KG1 (cell line): Measurements from ENCODE around the gene PTEN.

Source experiments
- DNase-seq: peaks from one replicate; lab custom pipeline; 2025; lab: John Stamatoyannopoulos, UW

Gene PTEN

GRCh38 chr10:87920538-87920937, 57.1 kb downstream of the PTEN start:
- DNase-seq: no peak

GRCh38 chr10:87921931-87922688, 58.7 kb downstream of the PTEN start:
- no peak for DNase-seq

- no peak for DNase-seq
These were observed 59.8 kb downstream of the PTEN start for GRCh38 chr10:87923233-87923632.

- DNase-seq: no peak
These were observed 62.1 kb downstream of the PTEN start for GRCh38 chr10:87925570-87925969.

- no peak for DNase-seq
These were observed 63.7 kb downstream of the PTEN start for GRCh38 chr10:87927091-87927490.

GRCh38 chr10:87928996-87929395, 65.6 kb downstream of the PTEN start:
- no peak for DNase-seq

GRCh38 chr10:87930141-87930540, 66.7 kb downstream of the PTEN start:
- no peak for DNase-seq

GRCh38 chr10:87930934-87931835, 67.8 kb downstream of the PTEN start:
- no peak for DNase-seq

GRCh38 chr10:87931836-87932230, 68.4 kb downstream of the PTEN start:
- DNase-seq: no peak

GRCh38 chr10:87935290-87936141, 72.1 kb downstream of the PTEN start:
- no peak for DNase-seq

- DNase-seq: no peak
These were observed 76.8 kb downstream of the PTEN start for GRCh38 chr10:87940210-87940609.

- DNase-seq: no peak
These were observed 79.6 kb downstream of the PTEN start for GRCh38 chr10:87942884-87943527.

- no peak for DNase-seq
These were observed 82.6 kb downstream of the PTEN start for GRCh38 chr10:87945984-87946383.

- no peak for DNase-seq
These were observed 89.2 kb downstream of the PTEN start for GRCh38 chr10:87952612-87953011.

GRCh38 chr10:87956055-87956454, 92.6 kb downstream of the PTEN start:
- no peak for DNase-seq

- DNase-seq: no peak
These were observed 94.3 kb downstream of the PTEN start for GRCh38 chr10:87957702-87958101.

- DNase-seq: no peak
These were observed 96.8 kb downstream of the PTEN start for GRCh38 chr10:87960230-87960629.

GRCh38 chr10:87961314-87961713, 97.9 kb downstream of the PTEN start:
- DNase-seq: no peak

GRCh38 chr10:87966459-87966858, 103.0 kb downstream of the PTEN start:
- DNase-seq: no peak

GRCh38 chr10:87973635-87974034, 110.2 kb downstream of the PTEN start:
- DNase-seq: no peak

- no peak for DNase-seq
These were observed 110.7 kb downstream of the PTEN start for GRCh38 chr10:87974130-87974529.

- DNase-seq: no peak
These were observed 111.3 kb downstream of the PTEN start for GRCh38 chr10:87974769-87975168.
